PC-9 (cell line): ENCODE results near the gene CLDN24. TPM values are rescaled to one million over a fixed set of nuclear protein-coding genes. Genes with fewer than 3 reads are reported as not detected.

Source experiments
- BruUV-seq: library from RNA; stranded (reverse); fragments of 400-500 nt; replicated peaks from 2 replicates; lab custom pipeline; 2021; lab: Mats Ljungman, UMichigan
- CTCF ChIA-PET: fragments of 300-600 bp; sonication (Branson Sonifier 250); formaldehyde crosslinking; loops from one replicate; lab custom pipeline; 2022; ENCODE audit warnings: antibody characterized with exemption; lab: Charles Lee
- POLR2A ChIA-PET: fragments of 300-600 bp; sonication (Branson Sonifier 250); formaldehyde crosslinking; loops from one replicate; lab custom pipeline; 2022; ENCODE audit warnings: antibody characterized with exemption; ENCODE audit not compliant: unreplicated experiment; lab: Charles Lee
- DNase-seq, 2 experiments: peaks; one replicate each; pipeline versions ENCODE4 v3.0.0 to v3.0.0-alpha.2; 2015 to 2022; ENCODE audit warnings: mixed read lengths in 1 of 2
- H2AFZ ChIP-seq: fragments of 200-600 bp; sonication (generic); 2 replicates; pipeline ENCODE4 v1.8.1; 2017; ENCODE audit warnings: antibody characterized with exemption
- H3F3A ChIP-seq: fragments of 200-600 bp; sonication (generic); 2 replicates; pipeline ENCODE4 v1.8.1; 2017; ENCODE audit warnings: antibody characterized with exemption, mild to moderate bottlenecking, low read depth; ENCODE audit not compliant: insufficient read depth
- H3K27ac ChIP-seq: fragments of 200-600 bp; sonication (generic); 2 replicates; pipeline ENCODE4 v1.6.1; 2016; ENCODE audit warnings: mixed run types
- H3K27me3 ChIP-seq: fragments of 200-600 bp; sonication (generic); 2 replicates; pipeline ENCODE4 v1.6.1; 2016; ENCODE audit warnings: low read depth, mixed run types; ENCODE audit not compliant: insufficient read depth
- H3K36me3 ChIP-seq: fragments of 200-600 bp; sonication (generic); 2 replicates; pipeline ENCODE4 v1.6.1; 2016; ENCODE audit warnings: low read depth, mixed run types
- H3K4me1 ChIP-seq: fragments of 200-600 bp; sonication (generic); replicated peaks from 2 replicates; pipeline ENCODE4 v1.6.1; 2016; ENCODE audit warnings: mixed run types; ENCODE audit not compliant: insufficient read depth
- H3K4me2 ChIP-seq: fragments of 200-600 bp; sonication (generic); 2 replicates; pipeline ENCODE4 v1.6.1; 2017; ENCODE audit warnings: mixed run types
- H3K4me3 ChIP-seq: fragments of 200-600 bp; sonication (generic); 2 replicates; pipeline ENCODE4 v1.6.1; 2016; ENCODE audit warnings: mixed run types
- H3K79me2 ChIP-seq: fragments of 200-600 bp; sonication (generic); 2 replicates; pipeline ENCODE4 v1.6.1; 2017; ENCODE audit warnings: low read depth, mixed run types
- H3K9me2 ChIP-seq: fragments of 200-600 bp; sonication (generic); 2 replicates; pipeline ENCODE4 v1.8.1; 2017; ENCODE audit warnings: mild to moderate bottlenecking; ENCODE audit not compliant: insufficient read depth
- H3K9me3 ChIP-seq: fragments of 200-600 bp; sonication (generic); 2 replicates; pipeline ENCODE4 v1.8.1; 2016; ENCODE audit warnings: low read depth; ENCODE audit not compliant: insufficient read depth
- H4K20me1 ChIP-seq: fragments of 200-600 bp; sonication (generic); 2 replicates; pipeline ENCODE4 v1.8.1; 2017; ENCODE audit not compliant: insufficient read depth
- EZH2 ChIP-seq: fragments of 200-600 bp; sonication (generic); IDR thresholded peaks from 2 replicates; pipeline ENCODE4 v1.8.0; 2017; ENCODE audit warnings: antibody characterized with exemption, low read depth
- intact Hi-C: fragments of 100-400 bp; cut with micrococcal nuclease; formaldehyde crosslinking; loops from one replicate; pipeline ENCODE4 v1.10.0; 2022; ENCODE audit not compliant: unreplicated experiment
- total RNA-seq: library from RNA; stranded (reverse); gene quantifications from 2 replicates; pipeline ENCODE4 v1.2.3, GENCODE V29; 2021
- TF ChIP-seq, protein P1 (sequence below): fragments of 200-600 bp; sonication (generic); conservative IDR thresholded peaks from 2 replicates; pipeline ENCODE4 v1.6.1; 2017; ENCODE audit warnings: mixed run types, antibody characterized with exemption, mild to moderate bottlenecking, moderate library complexity

CLDN24 gene
- total RNA-seq, 1 experiment from 2014 or later: not detected

DNA sequence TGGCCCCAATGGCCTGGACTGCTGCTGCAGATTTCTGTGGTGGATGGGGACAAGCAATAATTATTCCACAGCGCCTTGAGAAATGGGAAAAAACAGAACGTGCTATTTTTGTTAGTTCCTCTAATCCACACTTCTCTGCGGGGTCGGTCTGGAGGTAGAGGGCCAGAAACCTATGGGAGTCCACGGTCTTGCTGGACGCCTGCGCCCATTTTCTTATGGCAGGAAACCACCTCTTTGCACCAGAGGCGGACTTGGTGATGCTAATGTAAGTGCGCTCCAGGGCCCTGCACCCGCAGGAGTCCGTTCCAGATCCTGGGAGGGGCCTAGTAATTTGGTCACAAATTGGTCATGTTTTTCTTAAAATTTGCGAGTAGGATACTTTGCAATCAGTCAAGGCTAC, 25.9 kb upstream of the CLDN24 start:
- H3K9me3 ChIP-seq: no peaks in the 10 kb centered on the region
- intact Hi-C loops: no loop called here
- no peak overlapping the region for H3K4me3 ChIP-seq
- ChIA-PET CTCF (no interaction called here), POLR2A (interaction anchor here (1.1 kb wide), 1 partner anchor 91 kb away, joined by 16 read pairs; no protein-coding TSS in a partner anchor)
- H2AFZ ChIP-seq: no peak overlapping the region
- TF ChIP-seq, protein P1, sequence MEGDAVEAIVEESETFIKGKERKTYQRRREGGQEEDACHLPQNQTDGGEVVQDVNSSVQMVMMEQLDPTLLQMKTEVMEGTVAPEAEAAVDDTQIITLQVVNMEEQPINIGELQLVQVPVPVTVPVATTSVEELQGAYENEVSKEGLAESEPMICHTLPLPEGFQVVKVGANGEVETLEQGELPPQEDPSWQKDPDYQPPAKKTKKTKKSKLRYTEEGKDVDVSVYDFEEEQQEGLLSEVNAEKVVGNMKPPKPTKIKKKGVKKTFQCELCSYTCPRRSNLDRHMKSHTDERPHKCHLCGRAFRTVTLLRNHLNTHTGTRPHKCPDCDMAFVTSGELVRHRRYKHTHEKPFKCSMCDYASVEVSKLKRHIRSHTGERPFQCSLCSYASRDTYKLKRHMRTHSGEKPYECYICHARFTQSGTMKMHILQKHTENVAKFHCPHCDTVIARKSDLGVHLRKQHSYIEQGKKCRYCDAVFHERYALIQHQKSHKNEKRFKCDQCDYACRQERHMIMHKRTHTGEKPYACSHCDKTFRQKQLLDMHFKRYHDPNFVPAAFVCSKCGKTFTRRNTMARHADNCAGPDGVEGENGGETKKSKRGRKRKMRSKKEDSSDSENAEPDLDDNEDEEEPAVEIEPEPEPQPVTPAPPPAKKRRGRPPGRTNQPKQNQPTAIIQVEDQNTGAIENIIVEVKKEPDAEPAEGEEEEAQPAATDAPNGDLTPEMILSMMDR: no peak
- TF ChIP-seq EZH2: no peak
- BruUV-seq: no TSS peak
- H3K4me2 ChIP-seq: no peak overlapping the region
- H4K20me1 ChIP-seq: no peaks in the 10 kb centered on the region
- no peak overlapping the region for H3K27ac ChIP-seq
- H3K27me3 ChIP-seq: no peaks in the 10 kb centered on the region
- H3K9me2 ChIP-seq: no peaks in the 10 kb centered on the region
- no peak for DNase-seq
- no peaks in the 10 kb centered on the region for H3K36me3 ChIP-seq
- H3K79me2 ChIP-seq: no peaks in the 10 kb centered on the region
- no peaks in the 10 kb centered on the region for H3F3A ChIP-seq
- no peaks in the 10 kb centered on the region for H3K4me1 ChIP-seq

DNA sequence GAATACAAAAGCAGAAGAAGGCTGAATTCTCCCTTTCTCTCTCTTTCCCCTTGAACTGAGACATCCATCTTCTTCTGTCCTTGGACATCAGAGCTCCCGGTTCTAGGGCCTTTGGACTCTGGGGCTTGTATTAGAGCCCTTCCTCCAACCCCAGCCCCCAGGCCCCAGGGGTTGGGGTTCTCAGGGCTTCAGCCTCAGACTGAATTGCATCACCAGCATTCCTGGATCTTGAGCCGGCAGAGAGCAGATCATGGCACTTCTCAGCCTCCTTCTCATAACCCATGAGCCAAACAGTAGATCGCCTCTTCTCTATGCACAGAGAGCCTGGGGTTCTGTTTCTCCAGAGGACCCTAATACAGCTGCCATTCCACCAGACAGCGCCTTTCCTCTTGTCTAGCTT, 25.3 kb upstream of the CLDN24 start:
- BruUV-seq: no TSS peak
- Histone ChIP-seq H3K4me3 (no peak overlapping the region), H3K9me3 (no peaks in the 10 kb centered on the region), H3K27ac (no peak overlapping the region), H3K36me3 (no peaks in the 10 kb centered on the region), H4K20me1 (no peaks in the 10 kb centered on the region), H3F3A (no peaks in the 10 kb centered on the region), H3K79me2 (no peaks in the 10 kb centered on the region), H3K27me3 (no peaks in the 10 kb centered on the region), H3K4me2 (no peak overlapping the region), H2AFZ (no peak overlapping the region), H3K9me2 (no peaks in the 10 kb centered on the region), H3K4me1 (no peaks in the 10 kb centered on the region)
- ChIA-PET CTCF (no interaction called here), POLR2A (no interaction called here)
- TF ChIP-seq EZH2: no peak
- TF ChIP-seq, protein P1: no peak
- intact Hi-C loops: no loop called here
- no peak for DNase-seq

GRCh38 chr4:183347146-183347545, 24.9 kb upstream of the CLDN24 start:
- Histone ChIP-seq H3K9me2 (no peaks in the 10 kb centered on the region), H3K27me3 (no peaks in the 10 kb centered on the region), H3K79me2 (no peaks in the 10 kb centered on the region), H3F3A (no peaks in the 10 kb centered on the region), H4K20me1 (no peaks in the 10 kb centered on the region), H3K36me3 (no peaks in the 10 kb centered on the region), H3K4me3 (no peak overlapping the region), H2AFZ (no peak overlapping the region), H3K27ac (no peak overlapping the region), H3K4me1 (no peaks in the 10 kb centered on the region), H3K9me3 (no peaks in the 10 kb centered on the region), H3K4me2 (no peak overlapping the region)
- TF ChIP-seq, protein P1: no peak
- no peak for TF ChIP-seq EZH2
- intact Hi-C loops: no loop called here
- no peak for DNase-seq
- POLR2A ChIA-PET: no interaction called here
- BruUV-seq: no TSS peak
- CTCF ChIA-PET: interaction anchor here (0.6 kb wide), 1 partner anchor 18 kb away, joined by 4 read pairs; no protein-coding TSS in a partner anchor
